Thyroid gland (tissue), 4 donors: Measurements from ENCODE around the gene ZFYVE27. TPM values are rescaled to one million over a fixed set of nuclear protein-coding genes. Genes with fewer than 3 reads are reported as not detected.
A peak's percentile ranks its signal among the peaks of the same experiment; 100 is the strongest.

Source experiments
- DNase-seq, 2 donors: peaks; one replicate each; pipeline ENCODE4 v3.0.0-alpha.2; 2019
- H3K27ac ChIP-seq, 3 donors: fragments of 200-600 bp; sonication (generic); 1 replicate in 2 of 3; 2 replicates in 1 of 3; pipeline ENCODE4 v1.5.1; 2016 to 2019; ENCODE audit warnings: mild to moderate bottlenecking in 1 of 3, moderate library complexity in 1 of 3
- H3K27me3 ChIP-seq: fragments of 200-600 bp; sonication (generic); one replicate; pipeline ENCODE4 v1.5.1; 2019
- H3K36me3 ChIP-seq, 2 donors: fragments of 200-600 bp; sonication (generic); one replicate each; pipeline ENCODE4 v1.5.1; 2016 to 2019
- H3K4me1 ChIP-seq, 2 donors: fragments of 200-600 bp; sonication (generic); one replicate each; pipeline ENCODE4 v1.5.1; 2017 to 2019
- H3K4me3 ChIP-seq, 3 donors: fragments of 200-600 bp; sonication (generic); replicated peaks in 1 of 3; 1 replicate in 2 of 3; 2 replicates in 1 of 3; pipeline ENCODE4 v1.5.1; 2016; ENCODE audit warnings: mild to moderate bottlenecking in 1 of 3
- H3K9me3 ChIP-seq: fragments of 200-600 bp; sonication (generic); one replicate; pipeline ENCODE4 v1.5.1; 2017
- POLR2A ChIP-seq, 2 donors: fragments of 450-650 bp; IDR thresholded peaks; one replicate each; pipeline ENCODE4 v1.6.1; 2017; ENCODE audit warnings: antibody characterized with exemption in 2 of 2, mild to moderate bottlenecking in 2 of 2, moderate library complexity in 1 of 2
- WGBS, 2 donors: methylation state at CpG; one replicate each; pipeline ENCODE4 v1.1.5; 2017; 5-methylcytosine and 5-hydroxymethylcytosine counted together
- intact Hi-C: fragments of 100-400 bp; cut with DNase I; formaldehyde crosslinking; loops from one replicate; pipeline ENCODE4 v1.15.1; 2023
- total RNA-seq, 4 donors: library from RNA; depleted of rRNA; stranded (reverse); fragments of >200 nt; gene quantifications; one replicate each; pipeline ENCODE4 v1.2.3, GENCODE V29; 2016
- TF ChIP-seq, protein P1 (sequence below), 6 experiments: fragments of 200-600 bp in 3 of 6; fragments of 450-650 bp in 3 of 6; sonication (generic) in 3 of 6; IDR thresholded peaks; one replicate each; pipeline ENCODE4 v1.5.1; 2016 to 2019; ENCODE audit warnings: antibody characterized with exemption in 6 of 6, mild to moderate bottlenecking in 2 of 6, inconsistent platforms in 1 of 6, moderate library complexity in 1 of 6

Gene ZFYVE27
- total RNA-seq, 4 donors from 2014 or later = 18.4 to 43.5 (median 24.8) TPM

GRCh38 chr10:97791824-97792721, 55.1 kb downstream of the ZFYVE27 start:
- H3K9me3 ChIP-seq = no peaks in the 10 kb centered on the region
- no peaks in the 10 kb centered on the region for H3K27me3 ChIP-seq
- TF ChIP-seq, protein P1, sequence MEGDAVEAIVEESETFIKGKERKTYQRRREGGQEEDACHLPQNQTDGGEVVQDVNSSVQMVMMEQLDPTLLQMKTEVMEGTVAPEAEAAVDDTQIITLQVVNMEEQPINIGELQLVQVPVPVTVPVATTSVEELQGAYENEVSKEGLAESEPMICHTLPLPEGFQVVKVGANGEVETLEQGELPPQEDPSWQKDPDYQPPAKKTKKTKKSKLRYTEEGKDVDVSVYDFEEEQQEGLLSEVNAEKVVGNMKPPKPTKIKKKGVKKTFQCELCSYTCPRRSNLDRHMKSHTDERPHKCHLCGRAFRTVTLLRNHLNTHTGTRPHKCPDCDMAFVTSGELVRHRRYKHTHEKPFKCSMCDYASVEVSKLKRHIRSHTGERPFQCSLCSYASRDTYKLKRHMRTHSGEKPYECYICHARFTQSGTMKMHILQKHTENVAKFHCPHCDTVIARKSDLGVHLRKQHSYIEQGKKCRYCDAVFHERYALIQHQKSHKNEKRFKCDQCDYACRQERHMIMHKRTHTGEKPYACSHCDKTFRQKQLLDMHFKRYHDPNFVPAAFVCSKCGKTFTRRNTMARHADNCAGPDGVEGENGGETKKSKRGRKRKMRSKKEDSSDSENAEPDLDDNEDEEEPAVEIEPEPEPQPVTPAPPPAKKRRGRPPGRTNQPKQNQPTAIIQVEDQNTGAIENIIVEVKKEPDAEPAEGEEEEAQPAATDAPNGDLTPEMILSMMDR (IDR thresholded peaks at IDR 0.05) = peak; percentile 79 to 91 (median 83)
- TF ChIP-seq POLR2A (IDR thresholded peaks at IDR 0.05) = no peak
- no peak overlapping the region for H3K27ac ChIP-seq
- H3K4me3 ChIP-seq = no peak overlapping the region
- H3K36me3 ChIP-seq = no peaks in the 10 kb centered on the region
- DNase-seq = peak; percentile 71 to 77
- WGBS, 2 donors = 30 to 41% methylated on average over 7 to 9 of the region's 13 CpGs
- H3K4me1 ChIP-seq = peaks cover 0 to 9% of the 10 kb centered on the region in 2 donors
- intact Hi-C loops = loop anchor here (2.0 to 10.0 kb wide), 2 partner anchors 77 to 253 kb away; no protein-coding TSS in a partner anchor

GRCh38 chr10:97795886-97796285, 59.0 kb downstream of the ZFYVE27 start:
- Histone ChIP-seq H3K27ac (no peak overlapping the region), H3K4me1 (no peaks in the 10 kb centered on the region), H3K27me3 (no peaks in the 10 kb centered on the region), H3K9me3 (no peaks in the 10 kb centered on the region), H3K36me3 (no peaks in the 10 kb centered on the region), H3K4me3 (no peak overlapping the region)
- no peak for DNase-seq
- TF ChIP-seq POLR2A (IDR thresholded peaks at IDR 0.05) = no peak
- TF ChIP-seq, protein P1 (IDR thresholded peaks at IDR 0.05) = no peak
- intact Hi-C loops = loop anchor here (10.0 kb wide), 1 partner anchor 249 kb away; no protein-coding TSS in a partner anchor
- 63 to 70% methylated on average over 4 of the region's 4 CpGs for WGBS, 2 donors

- H3K9me3 ChIP-seq = no peaks in the 10 kb centered on the region
- TF ChIP-seq, protein P1 (IDR thresholded peaks at IDR 0.05) = no peak
- H3K4me1 ChIP-seq = no peaks in the 10 kb centered on the region
- 42 to 50% methylated on average over 3 of the region's 3 CpGs for whole genome bisulfite sequencing, 2 donors
- no peak for DNase-seq
- H3K27me3 ChIP-seq = no peaks in the 10 kb centered on the region
- H3K36me3 ChIP-seq = no peaks in the 10 kb centered on the region
- no peak overlapping the region for H3K27ac ChIP-seq
- H3K4me3 ChIP-seq = no peak overlapping the region
- intact Hi-C loops = loop anchor here (10.0 kb wide), 1 partner anchor 248 kb away; no protein-coding TSS in a partner anchor
Measured at GRCh38 chr10:97796651-97797050, 59.7 kb downstream of the ZFYVE27 start.

GRCh38 chr10:97798958-97799610, 62.2 kb downstream of the ZFYVE27 start:
- TF ChIP-seq, protein P1 (IDR thresholded peaks at IDR 0.05) = no peak
- TF ChIP-seq POLR2A (IDR thresholded peaks at IDR 0.05) = no peak
- no peaks in the 10 kb centered on the region for H3K9me3 ChIP-seq
- H3K27ac ChIP-seq = no peak overlapping the region
- H3K27me3 ChIP-seq = no peaks in the 10 kb centered on the region
- H3K4me1 ChIP-seq = no peaks in the 10 kb centered on the region
- DNase-seq = no peak
- no peaks in the 10 kb centered on the region for H3K36me3 ChIP-seq
- intact Hi-C loops = loop anchor here (10.0 kb wide), 1 partner anchor 246 kb away; no protein-coding TSS in a partner anchor
- no peak overlapping the region for H3K4me3 ChIP-seq
- WGBS, 2 donors = 77 to 89% methylated on average over 1 of the region's 1 CpG
